Measurements from ENCODE around the gene SH3RF3. TPM values are rescaled to one million over a fixed set of nuclear protein-coding genes. Genes with fewer than 3 reads are reported as not detected.
A peak's percentile ranks its signal among the peaks of the same experiment; 100 is the strongest.

SH3RF3 gene
- total RNA-seq, 1 donor from 2014 or later: under 0.01 TPM

DNA sequence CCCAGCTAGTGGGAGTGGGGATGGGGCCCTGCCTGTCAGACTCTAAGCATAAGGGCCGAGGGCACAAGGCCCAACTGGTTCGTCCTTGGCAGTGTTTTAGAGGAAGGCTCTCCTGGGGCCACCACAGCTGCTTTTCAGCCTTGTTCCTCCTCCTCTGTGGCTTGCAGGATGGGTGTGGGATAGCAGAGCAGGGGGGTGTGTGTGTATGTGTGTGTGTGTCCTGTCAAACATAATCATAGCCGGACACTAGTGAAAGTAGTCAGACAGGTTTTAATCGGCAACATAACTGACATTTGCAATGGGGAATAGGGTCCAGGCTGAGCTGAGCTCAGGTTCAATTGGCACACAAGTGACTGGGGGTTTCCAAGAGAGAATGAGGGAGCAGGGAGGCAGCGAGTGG, 370.6 kb downstream of the SH3RF3 start:
- no peaks in the 10 kb centered on the region for H3K27me3 ChIP-seq (ENCODE audit: control insufficient read depth, insufficient read depth, low read length)
- TF ChIP-seq, protein P1, sequence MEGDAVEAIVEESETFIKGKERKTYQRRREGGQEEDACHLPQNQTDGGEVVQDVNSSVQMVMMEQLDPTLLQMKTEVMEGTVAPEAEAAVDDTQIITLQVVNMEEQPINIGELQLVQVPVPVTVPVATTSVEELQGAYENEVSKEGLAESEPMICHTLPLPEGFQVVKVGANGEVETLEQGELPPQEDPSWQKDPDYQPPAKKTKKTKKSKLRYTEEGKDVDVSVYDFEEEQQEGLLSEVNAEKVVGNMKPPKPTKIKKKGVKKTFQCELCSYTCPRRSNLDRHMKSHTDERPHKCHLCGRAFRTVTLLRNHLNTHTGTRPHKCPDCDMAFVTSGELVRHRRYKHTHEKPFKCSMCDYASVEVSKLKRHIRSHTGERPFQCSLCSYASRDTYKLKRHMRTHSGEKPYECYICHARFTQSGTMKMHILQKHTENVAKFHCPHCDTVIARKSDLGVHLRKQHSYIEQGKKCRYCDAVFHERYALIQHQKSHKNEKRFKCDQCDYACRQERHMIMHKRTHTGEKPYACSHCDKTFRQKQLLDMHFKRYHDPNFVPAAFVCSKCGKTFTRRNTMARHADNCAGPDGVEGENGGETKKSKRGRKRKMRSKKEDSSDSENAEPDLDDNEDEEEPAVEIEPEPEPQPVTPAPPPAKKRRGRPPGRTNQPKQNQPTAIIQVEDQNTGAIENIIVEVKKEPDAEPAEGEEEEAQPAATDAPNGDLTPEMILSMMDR (IDR thresholded peaks at IDR 0.05; ENCODE audit: insufficient read depth, low read length, severe bottlenecking): no peak
- no peak for FAIRE-seq
- peak; percentile 50 for DNase-seq (ENCODE audit: low read depth)
- no peaks in the 10 kb centered on the region for H3K36me3 ChIP-seq (ENCODE audit: control insufficient read depth, insufficient read depth, low read length)
- no peak overlapping the region for H3K4me3 ChIP-seq (ENCODE audit: low read depth, low read length)

- Histone ChIP-seq H3K27me3 (ENCODE audit: control insufficient read depth, insufficient read depth, low read length) (no peaks in the 10 kb centered on the region), H3K4me3 (ENCODE audit: low read depth, low read length) (no peak overlapping the region), H3K36me3 (ENCODE audit: control insufficient read depth, insufficient read depth, low read length) (no peaks in the 10 kb centered on the region)
- DNase-seq (ENCODE audit: low read depth): no peak
- FAIRE-seq: no peak
- TF ChIP-seq, protein P1 (IDR thresholded peaks at IDR 0.05; ENCODE audit: insufficient read depth, low read length, severe bottlenecking): no peak
These were observed 371.9 kb downstream of the SH3RF3 start for GRCh38 chr2:109500910-109501309.

GRCh38 chr2:109501461-109501860, 372.5 kb downstream of the SH3RF3 start:
- TF ChIP-seq, protein P1 (IDR thresholded peaks at IDR 0.05; ENCODE audit: insufficient read depth, low read length, severe bottlenecking): no peak
- Histone ChIP-seq H3K4me3 (ENCODE audit: low read depth, low read length) (no peak overlapping the region), H3K27me3 (ENCODE audit: control insufficient read depth, insufficient read depth, low read length) (no peaks in the 10 kb centered on the region), H3K36me3 (ENCODE audit: control insufficient read depth, insufficient read depth, low read length) (no peaks in the 10 kb centered on the region)
- no peak for DNase-seq (ENCODE audit: low read depth)
- no peak for FAIRE-seq

- FAIRE-seq: no peak
- H3K36me3 ChIP-seq (ENCODE audit: control insufficient read depth, insufficient read depth, low read length): no peaks in the 10 kb centered on the region
- H3K27me3 ChIP-seq (ENCODE audit: control insufficient read depth, insufficient read depth, low read length): no peaks in the 10 kb centered on the region
- TF ChIP-seq, protein P1 (IDR thresholded peaks at IDR 0.05; ENCODE audit: insufficient read depth, low read length, severe bottlenecking): no peak
- no peak for DNase-seq (ENCODE audit: low read depth)
- H3K4me3 ChIP-seq (ENCODE audit: low read depth, low read length): no peak overlapping the region
These were observed 374.2 kb downstream of the SH3RF3 start for GRCh38 chr2:109503191-109503590.

GRCh38 chr2:109507217-109507616, 378.2 kb downstream of the SH3RF3 start:
- H3K27me3 ChIP-seq (ENCODE audit: control insufficient read depth, insufficient read depth, low read length): no peaks in the 10 kb centered on the region
- TF ChIP-seq, protein P1 (IDR thresholded peaks at IDR 0.05; ENCODE audit: insufficient read depth, low read length, severe bottlenecking): no peak
- H3K36me3 ChIP-seq (ENCODE audit: control insufficient read depth, insufficient read depth, low read length): no peaks in the 10 kb centered on the region
- DNase-seq (ENCODE audit: low read depth) (no peak), FAIRE-seq (no peak)
- no peak overlapping the region for H3K4me3 ChIP-seq (ENCODE audit: low read depth, low read length)

DNA sequence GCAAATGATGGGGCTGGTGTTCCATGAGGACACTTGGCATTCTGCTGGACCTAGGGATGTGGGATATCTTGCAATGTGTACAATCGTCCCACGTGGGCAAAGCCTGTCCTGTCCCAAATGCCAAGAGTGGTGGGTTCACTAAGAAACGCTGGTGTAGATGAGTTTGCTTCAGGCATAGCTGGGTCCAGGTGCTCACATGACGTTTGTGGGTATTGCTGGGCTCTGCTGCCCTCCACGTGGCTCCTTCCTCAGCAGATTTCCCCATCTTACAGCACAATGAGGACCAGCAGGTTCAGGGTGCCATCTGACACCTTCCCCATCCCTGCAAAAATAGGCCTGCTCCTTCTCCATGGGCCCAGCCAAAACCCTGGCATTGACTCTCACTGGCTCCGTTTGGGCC, 378.8 kb downstream of the SH3RF3 start:
- no peaks in the 10 kb centered on the region for H3K27me3 ChIP-seq (ENCODE audit: control insufficient read depth, insufficient read depth, low read length)
- no peak for FAIRE-seq
- no peak overlapping the region for H3K4me3 ChIP-seq (ENCODE audit: low read depth, low read length)
- DNase-seq (ENCODE audit: low read depth): no peak
- TF ChIP-seq, protein P1 (IDR thresholded peaks at IDR 0.05; ENCODE audit: insufficient read depth, low read length, severe bottlenecking): no peak
- no peaks in the 10 kb centered on the region for H3K36me3 ChIP-seq (ENCODE audit: control insufficient read depth, insufficient read depth, low read length)

Data from bronchial epithelial cell (primary cell).